T follicular helper cell (primary cell): Measurements from ENCODE around the gene TMED5.
"Not testable (repeated sequence)": the region's sequence is repeated elsewhere in the genome, so short reads cannot be mapped to it uniquely, and the experiment has no call there.

ENCODE experiments used
- DNase-seq: peaks from one replicate; pipeline ENCODE4 v3.0.0-alpha.2; 2020; ENCODE audit warnings: low read depth
- total RNA-seq, 2 experiments: gene quantifications; one replicate each; lab custom pipeline; 2026; lab: John Stamatoyannopoulos, UW

The TMED5 gene
- total RNA-seq = 109 to 112 reads per million in 2 experiments

DNA sequence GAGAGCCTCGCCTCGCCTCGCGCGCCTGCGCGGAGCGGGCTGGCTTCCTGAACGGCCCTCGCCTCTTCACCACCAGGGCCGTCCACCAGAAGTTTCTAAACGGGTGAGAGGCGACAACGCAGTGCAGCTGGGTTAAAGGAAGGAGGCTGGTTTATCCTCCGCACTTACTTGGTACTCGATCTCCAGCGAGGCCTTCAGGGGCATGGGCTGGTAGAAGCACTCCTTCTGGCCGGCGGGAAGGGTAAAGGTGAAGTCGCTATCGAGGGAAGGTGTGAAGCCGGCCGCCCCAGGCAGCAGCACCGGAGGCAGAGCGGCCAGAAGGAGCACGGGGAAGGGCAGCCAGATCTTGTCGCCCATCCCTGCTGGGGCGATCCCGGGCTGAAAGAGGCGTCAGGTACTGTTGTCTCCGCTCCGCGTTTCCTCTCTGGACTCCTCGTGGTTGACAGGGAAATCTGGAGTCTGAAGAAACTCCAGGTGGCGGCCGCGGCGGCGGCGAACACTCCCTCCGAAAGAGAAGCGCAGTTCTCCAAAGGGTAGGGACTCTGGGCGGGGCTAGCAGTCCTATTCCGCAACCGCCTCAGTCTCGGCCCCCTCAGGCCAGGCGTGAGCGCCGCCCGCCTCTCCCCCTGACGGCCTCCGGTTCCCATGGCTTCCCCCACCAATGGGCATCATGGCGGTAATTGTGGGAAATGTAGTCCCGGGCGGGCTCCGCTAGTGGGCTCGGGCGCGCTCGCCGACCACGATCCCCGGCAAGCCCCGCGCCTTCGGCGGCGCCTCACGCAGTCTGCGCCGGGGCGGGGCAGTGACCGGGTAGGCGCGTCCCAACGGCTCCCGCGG, at the start of gene TMED5:
Gene TMED5 (minus strand): TSS at position 528 of the 837 bp plus-strand sequence. CDS start 171 bp downstream, at position 357.
- peak; percentile 93 for DNase-seq

DNA sequence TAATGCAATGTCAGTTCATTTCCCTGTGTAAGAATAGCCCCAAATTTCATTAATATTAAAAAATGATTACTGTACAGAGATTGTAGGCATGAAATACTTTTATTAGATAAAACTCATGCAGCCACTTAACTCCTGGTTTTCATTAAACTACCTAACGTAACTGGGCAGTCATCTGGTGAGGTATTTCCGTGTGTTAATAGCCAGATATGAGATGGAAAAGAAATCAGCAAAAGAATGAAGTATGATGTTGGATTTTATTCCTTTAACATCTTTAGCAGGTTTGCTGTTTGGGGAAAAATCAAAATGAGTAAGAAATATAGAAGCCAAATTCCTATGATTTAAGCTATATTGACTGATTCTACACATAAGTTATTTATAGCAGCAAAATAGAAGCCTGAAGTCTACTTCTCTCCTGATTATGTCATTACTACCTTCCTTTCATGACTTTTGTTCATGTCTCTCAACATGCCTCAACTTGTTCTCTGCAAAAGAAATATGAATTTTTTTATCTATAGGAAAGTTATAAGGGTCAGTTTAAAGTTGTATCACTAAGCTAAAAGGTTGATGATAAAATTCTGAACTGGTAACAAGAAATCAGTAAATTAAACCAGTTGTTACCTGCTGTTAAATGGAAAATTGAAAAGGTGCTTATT, 42.9 kb upstream of the TMED5 start:
- no peak for DNase-seq

DNA sequence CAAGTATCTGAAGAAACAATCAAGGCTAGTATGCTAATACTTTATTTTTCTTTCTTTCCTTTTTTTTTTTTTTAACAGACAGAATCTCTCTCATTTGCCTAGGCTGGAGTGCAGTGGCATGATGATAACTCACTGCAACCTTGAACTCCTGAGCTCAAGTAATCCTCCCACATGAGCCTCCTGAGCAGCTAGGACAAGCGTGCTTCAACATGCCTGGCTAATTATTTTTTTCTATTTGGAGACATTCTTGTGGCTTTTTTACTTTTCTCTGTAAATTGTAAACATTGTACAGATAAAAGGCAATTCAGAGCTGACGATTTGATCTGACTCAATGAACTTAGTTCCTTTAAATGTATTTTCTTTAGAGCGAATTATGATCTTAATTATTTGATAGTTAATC, 41.7 kb upstream of the TMED5 start:
- DNase-seq = no peak

DNA sequence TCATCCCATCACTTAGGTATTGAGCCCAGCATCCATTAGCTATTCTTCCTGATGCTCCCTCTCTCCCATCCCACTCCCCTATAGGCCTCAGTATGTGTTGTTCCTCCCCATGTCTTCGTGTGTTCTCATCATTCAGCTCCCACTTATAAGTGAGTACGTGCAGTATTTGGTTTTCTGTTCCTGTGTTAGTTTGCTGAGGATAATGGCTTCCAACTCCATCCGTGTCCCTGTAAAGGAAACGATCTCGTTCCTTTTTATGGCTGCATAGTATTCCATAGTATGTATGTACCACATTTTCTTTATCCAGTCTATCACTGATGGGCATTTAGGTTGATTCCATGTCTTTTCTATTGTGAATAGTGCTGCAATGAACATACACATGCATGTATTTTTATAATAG, 40.5 kb upstream of the TMED5 start:
- not testable (repeated sequence) for DNase-seq

DNA sequence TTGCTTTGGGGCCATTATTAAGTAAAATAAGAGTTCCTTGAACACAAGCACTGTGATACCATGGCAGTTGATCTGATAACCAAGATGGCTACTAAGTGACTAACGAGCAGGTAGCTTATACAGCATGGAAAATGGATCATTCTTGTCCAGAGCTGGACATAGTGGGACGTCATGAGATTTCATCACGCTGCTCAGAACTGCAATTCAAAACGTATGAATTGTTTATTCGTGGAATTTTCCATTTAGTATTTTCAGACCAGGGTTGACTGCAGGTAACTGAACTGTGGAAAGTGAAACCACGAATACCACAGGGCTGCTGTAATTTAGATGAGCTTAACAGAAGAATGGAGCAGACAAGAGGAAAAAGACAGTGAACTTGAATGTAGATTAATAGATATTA, 39.2 kb upstream of the TMED5 start:
- DNase-seq = no peak

DNA sequence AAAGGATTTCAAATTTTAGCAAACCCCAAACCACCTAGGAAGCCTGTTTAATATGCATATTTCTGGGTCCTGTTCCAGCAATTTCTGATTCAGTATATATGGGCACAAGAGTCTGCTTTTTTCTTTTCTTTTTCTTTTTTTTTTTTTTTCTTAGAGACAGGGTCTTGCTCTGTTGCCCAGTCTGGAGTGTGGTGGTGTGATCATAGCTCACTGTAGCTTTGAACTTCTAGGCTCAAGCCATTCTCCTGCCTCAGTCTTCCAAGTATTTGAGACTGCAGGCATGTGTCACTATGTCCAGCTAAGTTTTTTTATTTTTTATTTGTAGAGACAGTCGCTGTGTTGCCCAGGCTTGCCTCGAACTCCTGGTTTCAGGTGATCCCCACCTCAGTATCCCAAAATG, 35.1 kb upstream of the TMED5 start:
- no peak for DNase-seq

DNA sequence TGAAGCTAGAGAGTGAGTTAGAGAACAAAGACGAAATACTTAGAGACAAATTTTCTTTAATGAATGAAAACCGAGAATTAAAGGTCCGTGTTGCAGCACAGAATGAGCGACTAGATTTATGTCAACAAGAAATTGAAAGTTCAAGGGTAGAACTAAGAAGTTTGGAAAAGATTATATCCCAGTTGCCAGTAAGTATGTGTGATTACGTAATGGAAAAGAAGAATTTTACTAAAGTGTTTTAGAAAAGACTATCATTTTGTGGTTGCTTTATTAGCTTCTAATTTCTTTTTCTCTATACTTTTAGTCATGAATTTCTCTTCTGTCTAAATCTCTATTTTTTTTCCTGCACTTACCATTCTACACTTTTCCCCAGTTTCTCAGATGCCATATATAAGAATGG, 27.0 kb upstream of the TMED5 start:
- DNase-seq = no peak

- no peak for DNase-seq
Observed at GRCh38 chr1:93206567-93206954, 26.3 kb upstream of the TMED5 start.

DNA sequence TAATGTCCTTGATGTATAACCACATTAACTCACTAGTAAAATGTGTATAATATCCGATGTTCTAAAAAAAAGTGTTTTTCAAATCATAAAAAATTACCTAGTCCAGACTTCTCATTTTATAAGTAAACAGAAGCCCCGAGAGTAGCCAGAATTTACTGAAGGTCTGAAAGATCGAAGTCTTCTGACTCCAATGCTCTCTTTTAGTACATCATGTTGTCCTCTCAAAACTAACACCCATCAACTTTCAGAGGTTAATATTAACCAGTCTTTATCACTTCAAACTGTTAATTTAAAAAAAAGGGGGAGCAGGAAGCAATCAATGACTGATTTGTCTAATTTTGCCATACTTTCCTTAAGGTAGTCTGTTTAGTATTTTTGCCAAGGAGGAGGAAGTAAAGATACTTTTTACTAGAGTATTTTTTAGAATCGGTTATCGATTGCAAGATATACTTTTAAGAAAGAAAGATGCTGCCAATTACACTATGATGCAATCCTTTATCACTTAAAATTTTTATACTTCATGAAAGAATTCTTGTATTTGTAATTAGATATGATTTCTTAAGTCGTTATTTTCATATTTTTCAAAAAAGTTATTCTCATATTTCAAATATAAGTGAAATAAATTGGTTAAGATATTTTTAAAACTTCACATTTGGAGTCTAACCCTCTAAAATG, 25.8 kb upstream of the TMED5 start:
- no peak for DNase-seq

DNA sequence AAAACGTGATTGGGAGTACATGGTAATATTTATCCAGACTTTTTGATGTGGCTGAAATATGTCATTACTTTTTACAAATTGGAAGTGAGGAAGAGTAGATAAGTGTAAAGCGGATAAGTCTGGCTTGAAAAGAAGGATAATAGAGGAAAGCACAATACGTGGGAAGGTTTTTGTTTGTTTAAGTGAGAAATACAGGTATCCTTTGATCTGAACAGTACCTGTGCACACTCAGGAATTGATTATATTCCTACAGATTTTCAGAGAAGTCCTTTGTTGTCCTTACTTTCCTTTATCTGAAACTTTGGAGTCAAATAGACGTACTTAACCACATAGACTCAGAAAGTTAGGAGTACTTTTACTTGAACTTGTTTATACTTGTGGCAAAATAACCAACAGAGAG, 20.5 kb upstream of the TMED5 start:
- no peak for DNase-seq

- no peak for DNase-seq
Observed at GRCh38 chr1:93200086-93200620, 19.9 kb upstream of the TMED5 start.

DNA sequence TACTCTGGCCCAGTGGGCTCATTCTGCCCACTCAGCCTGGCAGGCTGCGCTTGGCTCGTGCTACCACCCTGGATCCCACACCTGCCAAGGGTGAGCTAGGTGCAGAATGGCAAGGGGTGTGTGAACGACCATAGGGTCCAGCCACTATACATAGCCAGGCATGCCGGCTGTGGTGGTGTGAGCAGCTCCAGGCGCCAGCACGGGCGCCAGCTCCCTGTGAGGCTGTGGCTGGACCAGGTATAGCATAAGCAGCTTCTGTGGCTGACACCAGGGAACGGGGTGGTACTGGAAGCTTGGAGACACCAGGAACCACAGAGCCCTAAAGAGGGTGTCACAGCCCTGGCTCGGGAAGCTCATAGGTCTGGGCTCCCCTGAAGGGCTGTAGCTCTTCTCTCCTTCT, 18.9 kb upstream of the TMED5 start:
- no peak for DNase-seq

DNA sequence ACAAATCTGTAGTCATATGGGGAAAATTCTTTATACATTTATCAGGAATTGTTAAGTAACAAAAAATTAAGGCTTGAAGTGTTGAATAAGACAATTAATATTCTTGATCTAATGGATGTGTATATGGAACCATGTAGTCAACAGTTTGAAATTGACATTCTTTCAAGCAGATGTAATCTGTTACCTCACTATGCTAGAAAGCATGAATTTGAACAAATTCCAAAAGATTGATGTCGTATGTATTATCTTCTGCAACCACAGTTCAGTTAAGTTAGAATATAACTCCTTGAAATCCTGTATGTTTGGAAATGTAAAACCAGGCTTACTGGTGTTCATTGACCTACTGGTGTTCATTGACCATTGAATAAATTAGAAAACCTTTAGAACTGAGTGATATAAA, 16.4 kb upstream of the TMED5 start:
- no peak for DNase-seq

- DNase-seq = no peak
Observed at GRCh38 chr1:93194231-93194990, 14.2 kb upstream of the TMED5 start.

DNA sequence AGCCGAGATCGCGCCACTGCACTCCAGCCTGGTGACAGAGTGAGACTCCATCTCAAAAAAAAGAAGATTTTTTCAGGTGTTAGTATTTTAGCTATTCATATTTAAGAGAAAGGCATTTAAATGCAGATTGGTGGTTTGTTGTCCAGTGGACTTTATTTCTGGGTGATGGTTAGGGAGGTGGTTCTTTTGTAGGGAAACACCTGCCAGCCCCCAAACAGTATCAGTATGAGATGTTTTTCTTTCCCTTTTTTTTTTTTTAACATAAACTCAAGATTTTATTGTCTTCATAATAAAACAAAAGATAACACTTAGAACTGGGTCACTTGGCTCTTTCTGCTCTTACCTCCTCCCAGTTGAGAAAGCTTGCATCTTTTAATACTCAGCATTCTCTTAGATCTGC, 10.2 kb upstream of the TMED5 start:
- DNase-seq = no peak

DNA sequence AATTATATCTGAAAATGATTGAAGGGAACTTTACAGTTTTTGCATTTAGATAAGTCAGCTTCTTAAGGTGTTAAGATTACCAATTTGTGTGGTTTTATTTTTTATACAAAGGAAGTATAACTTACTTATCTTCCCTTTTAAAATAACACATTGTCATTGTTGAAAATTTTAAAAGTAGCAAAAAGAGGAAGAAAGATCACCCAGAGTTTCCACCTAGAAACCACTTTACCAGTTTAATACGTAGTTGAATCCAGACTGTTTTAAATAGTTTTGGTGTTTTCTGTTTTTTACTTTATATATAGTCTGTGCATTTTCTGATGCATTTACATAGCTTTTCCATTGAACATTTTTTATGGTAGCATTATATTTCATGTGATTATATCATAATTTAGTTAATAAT, 6.5 kb upstream of the TMED5 start:
- DNase-seq = no peak

DNA sequence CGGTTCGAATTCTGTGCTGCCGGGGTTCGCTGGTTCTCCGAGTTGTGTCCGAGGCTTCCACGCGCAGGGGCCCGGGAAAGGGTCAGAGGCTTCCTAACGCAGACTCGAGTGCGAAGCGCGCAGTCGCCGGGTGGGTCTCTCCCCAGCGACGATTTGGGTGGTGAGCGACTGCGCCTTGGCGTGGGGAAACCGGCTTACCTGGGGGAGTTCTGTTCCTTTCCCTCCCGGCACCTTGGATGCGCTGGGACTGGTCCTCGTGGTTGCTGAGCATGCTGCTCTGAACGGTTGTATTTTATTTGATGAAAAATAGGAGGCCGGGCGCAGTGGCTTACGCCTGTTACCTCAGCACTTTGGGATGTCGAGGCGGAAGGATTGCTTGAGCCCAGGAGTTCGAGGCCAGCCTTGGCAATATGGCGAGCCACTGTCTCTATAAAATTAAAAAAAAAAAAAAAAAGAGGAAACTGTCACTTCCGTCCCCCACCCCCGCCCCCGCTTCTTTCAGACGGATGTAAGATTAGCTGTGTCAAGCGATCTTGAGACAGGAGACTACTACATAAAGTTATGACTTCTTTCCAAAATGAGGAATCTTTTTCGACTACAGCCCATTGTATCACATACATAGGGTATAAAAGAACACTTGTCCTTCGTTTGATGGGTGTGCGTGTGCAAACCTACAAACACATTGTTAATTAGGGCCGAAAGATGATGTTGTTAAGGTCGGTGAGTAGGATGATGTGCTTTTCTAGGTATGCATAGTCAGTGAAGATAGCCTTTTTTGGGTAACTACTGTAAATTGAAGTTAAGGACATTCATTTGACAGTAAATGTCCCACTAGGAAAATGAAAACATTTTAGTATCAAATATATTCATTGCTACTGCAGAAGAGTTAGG, 755 bp upstream of the TMED5 start, which contains the start of gene CCDC18:
Gene CCDC18 (plus strand): TSS at position 2 of the 891 bp plus-strand sequence. CDS start 2,638 bp downstream, outside the sequence.
- DNase-seq = peak; percentile 46

GRCh38 chr1:93178418-93178817, 1.8 kb downstream of the TMED5 start:
- no peak for DNase-seq

- DNase-seq = no peak
Observed at GRCh38 chr1:93177991-93178390, 2.2 kb downstream of the TMED5 start.

DNA sequence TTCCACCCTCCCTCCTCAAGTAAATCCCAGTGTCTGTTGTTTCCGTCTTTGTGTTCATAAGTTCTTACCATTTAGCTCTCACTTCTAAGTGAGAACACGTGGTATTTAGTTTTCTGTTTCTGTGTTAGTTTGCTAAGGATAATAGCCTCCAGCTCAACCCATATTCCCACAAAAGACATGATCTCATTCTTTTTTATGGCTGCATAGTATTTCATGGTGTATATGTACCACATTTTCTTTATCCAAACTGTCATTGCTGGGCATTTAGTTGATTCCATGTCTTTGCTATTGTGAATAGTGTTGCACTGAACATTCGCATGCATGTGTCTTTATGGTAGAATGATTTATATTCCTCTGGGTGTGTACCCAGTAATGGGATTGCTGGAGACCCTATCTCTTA, 5.6 kb downstream of the TMED5 start:
- DNase-seq = not testable (repeated sequence)

- no peak for DNase-seq
Observed at GRCh38 chr1:93172778-93173177, 7.4 kb downstream of the TMED5 start.
